Measurements from ENCODE around the gene HOXC10. TPM values are rescaled to one million over a fixed set of nuclear protein-coding genes. Genes with fewer than 3 reads are reported as not detected.

The HOXC10 gene
- total RNA-seq, 1 donor from 2014 or later: not detected

DNA sequence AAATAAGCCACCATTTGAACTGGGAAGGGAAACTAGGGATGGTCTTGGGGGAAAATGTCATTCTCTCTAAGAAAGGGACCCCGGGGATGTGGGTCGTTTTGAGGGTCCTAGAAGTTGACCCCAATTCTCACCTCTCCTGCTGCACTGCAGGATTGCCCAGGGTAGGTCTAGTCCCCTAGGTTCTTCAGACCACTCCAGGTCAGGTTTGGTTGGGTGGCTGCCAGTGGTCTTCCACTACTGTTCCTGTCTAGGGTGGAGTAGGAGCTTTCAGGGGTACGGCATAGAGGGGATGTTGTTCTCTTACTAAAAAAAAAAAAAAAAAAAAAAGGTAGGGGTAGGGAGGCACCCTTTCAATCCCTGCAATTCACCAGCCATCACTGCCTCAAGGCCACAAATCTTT is 31.1 kb downstream of the HOXC10 start:
- Mint-ChIP-seq H3K36me3 (ENCODE audit: low read depth) (no peaks in the 10 kb centered on the region), H3K27me3 (peaks cover 61% of the 10 kb centered on the region), H3K9me3 (no peaks in the 10 kb centered on the region), H3K4me3 (no peak overlapping the region), H3K4me1 (peaks cover 31% of the 10 kb centered on the region), H3K27ac (no peak overlapping the region)
- POLR2A ChIA-PET: interaction anchor here (1.3 kb wide), 1 partner anchor 191 kb away, joined by 3 read pairs; no protein-coding TSS in a partner anchor
- DNase-seq (no peak), ATAC-seq (ENCODE audit: low read depth) (no peak)
- TF ChIP-seq, protein P1, sequence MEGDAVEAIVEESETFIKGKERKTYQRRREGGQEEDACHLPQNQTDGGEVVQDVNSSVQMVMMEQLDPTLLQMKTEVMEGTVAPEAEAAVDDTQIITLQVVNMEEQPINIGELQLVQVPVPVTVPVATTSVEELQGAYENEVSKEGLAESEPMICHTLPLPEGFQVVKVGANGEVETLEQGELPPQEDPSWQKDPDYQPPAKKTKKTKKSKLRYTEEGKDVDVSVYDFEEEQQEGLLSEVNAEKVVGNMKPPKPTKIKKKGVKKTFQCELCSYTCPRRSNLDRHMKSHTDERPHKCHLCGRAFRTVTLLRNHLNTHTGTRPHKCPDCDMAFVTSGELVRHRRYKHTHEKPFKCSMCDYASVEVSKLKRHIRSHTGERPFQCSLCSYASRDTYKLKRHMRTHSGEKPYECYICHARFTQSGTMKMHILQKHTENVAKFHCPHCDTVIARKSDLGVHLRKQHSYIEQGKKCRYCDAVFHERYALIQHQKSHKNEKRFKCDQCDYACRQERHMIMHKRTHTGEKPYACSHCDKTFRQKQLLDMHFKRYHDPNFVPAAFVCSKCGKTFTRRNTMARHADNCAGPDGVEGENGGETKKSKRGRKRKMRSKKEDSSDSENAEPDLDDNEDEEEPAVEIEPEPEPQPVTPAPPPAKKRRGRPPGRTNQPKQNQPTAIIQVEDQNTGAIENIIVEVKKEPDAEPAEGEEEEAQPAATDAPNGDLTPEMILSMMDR (IDR thresholded peaks at IDR 0.05): no peak
- intact Hi-C loops (cut with micrococcal nuclease): no loop called here
- CTCF ChIA-PET: interaction anchor here (2.1 to 2.5 kb wide), 2 partner anchors 176 to 185 kb away, joined by 6 to 8 read pairs; no protein-coding TSS in a partner anchor

DNA sequence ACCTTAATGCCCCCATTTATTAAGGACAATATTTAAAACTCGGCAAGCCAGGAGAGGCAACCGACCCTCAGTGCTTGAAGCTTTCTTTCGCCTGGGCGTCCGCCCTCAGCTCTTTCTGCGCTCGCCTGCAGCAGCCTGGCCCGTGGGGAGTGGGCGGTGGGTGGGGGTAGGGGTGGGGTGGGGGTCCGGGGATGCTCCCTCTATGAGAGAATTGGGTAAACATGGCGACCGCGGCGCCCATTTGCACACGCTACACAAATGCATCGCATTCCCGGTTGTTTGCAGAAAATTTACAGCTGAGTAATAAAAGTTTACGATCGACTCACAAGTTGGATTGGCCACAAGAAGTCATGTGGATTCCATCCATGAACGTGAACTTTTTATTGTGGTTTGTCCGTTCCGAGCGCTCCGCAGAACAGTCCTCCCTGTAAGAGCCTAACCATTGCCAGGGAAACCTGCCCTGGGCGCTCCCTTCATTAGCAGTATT is 31.6 kb downstream of the HOXC10 start:
- ATAC-seq (ENCODE audit: low read depth) (no peak), DNase-seq (no peak)
- Mint-ChIP-seq H3K27me3 (peaks cover 61% of the 10 kb centered on the region), H3K4me3 (no peak overlapping the region), H3K4me1 (peaks cover 27% of the 10 kb centered on the region), H3K36me3 (ENCODE audit: low read depth) (no peaks in the 10 kb centered on the region), H3K27ac (no peak overlapping the region), H3K9me3 (no peaks in the 10 kb centered on the region)
- intact Hi-C loops (cut with micrococcal nuclease): no loop called here
- POLR2A ChIA-PET: interaction anchor here (1.3 kb wide), 1 partner anchor 191 kb away, joined by 3 read pairs; no protein-coding TSS in a partner anchor
- CTCF ChIA-PET: interaction anchor here (1.4 to 2.5 kb wide), 5 partner anchors 16 to 273 kb away, joined by 3 to 12 read pairs (median 6); partner anchors contain the start of gene HOXC5
- TF ChIP-seq, protein P1 (IDR thresholded peaks at IDR 0.05): no peak

DNA sequence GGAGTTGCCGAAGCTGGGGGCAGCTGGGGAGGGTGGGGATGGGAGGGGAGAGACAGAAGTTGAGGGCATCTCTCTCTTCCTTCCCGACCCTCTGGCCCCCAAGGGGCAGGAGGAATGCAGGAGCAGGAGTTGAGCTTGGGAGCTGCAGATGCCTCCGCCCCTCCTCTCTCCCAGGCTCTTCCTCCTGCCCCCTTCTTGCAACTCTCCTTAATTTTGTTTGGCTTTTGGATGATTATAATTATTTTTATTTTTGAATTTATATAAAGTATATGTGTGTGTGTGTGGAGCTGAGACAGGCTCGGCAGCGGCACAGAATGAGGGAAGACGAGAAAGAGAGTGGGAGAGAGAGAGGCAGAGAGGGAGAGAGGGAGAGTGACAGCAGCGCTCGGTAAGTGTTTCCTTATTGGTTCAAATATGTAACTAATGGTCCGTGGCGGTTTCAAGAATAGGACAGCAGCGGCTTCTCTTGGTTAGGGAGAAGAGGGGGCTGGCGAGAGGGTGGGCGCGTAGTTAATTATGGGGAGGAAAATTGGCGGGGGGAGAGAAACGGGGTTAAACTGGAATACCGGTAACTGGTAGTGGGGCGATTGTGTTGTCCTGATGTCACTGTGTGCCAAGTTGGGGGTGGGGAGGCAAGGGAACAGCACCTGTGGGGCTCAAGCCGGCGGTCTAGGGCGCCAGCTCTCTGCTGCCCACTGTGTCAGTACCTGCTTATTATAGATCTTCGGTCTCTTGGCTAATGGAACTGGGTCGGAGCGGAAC is 32.3 kb downstream of the HOXC10 start:
- peaks cover 66% of the 10 kb centered on the region for H3K27me3 Mint-ChIP-seq
- DNase-seq (no peak), ATAC-seq (ENCODE audit: low read depth) (peak; percentile 46)
- peak overlapping the region; percentile 84 for H3K4me3 Mint-ChIP-seq
- intact Hi-C loops (cut with micrococcal nuclease): loop anchor here (1.0 kb wide), 1 partner anchor 11 kb away; no protein-coding TSS in a partner anchor
- peaks cover 29% of the 10 kb centered on the region for H3K4me1 Mint-ChIP-seq
- peak overlapping the region; percentile 72 for H3K27ac Mint-ChIP-seq
- no peaks in the 10 kb centered on the region for H3K9me3 Mint-ChIP-seq
- TF ChIP-seq, protein P1 (IDR thresholded peaks at IDR 0.05): no peak
- CTCF ChIA-PET: interaction anchor here (1.1 to 2.5 kb wide), 7 partner anchors 11 to 274 kb away, joined by 3 to 12 read pairs (median 6); partner anchors contain the start of gene HOXC5
- POLR2A ChIA-PET: interaction anchor here (0.7 to 1.3 kb wide), 10 partner anchors 8 to 1011 kb away, joined by 3 to 12 read pairs (median 4); partner anchors contain the start of genes EIF4B, HOXC4, HOXC6 and HOXC8
- no peaks in the 10 kb centered on the region for H3K36me3 Mint-ChIP-seq (ENCODE audit: low read depth)

GRCh38 chr12:54017878-54018467 is 33.0 kb downstream of the HOXC10 start:
- DNase-seq (peak; percentile 67), ATAC-seq (ENCODE audit: low read depth) (peak; percentile 88)
- CTCF ChIA-PET: interaction anchor here (1.1 to 2.5 kb wide), 7 partner anchors 12 to 275 kb away, joined by 3 to 12 read pairs (median 6); partner anchors contain the start of gene HOXC5
- POLR2A ChIA-PET: interaction anchor here (0.6 to 1.2 kb wide), 10 partner anchors 9 to 1012 kb away, joined by 3 to 12 read pairs (median 4); partner anchors contain the start of genes EIF4B, HOXC4, HOXC6 and HOXC8
- peaks cover 64% of the 10 kb centered on the region for H3K27me3 Mint-ChIP-seq
- peak overlapping the region; percentile 72 for H3K27ac Mint-ChIP-seq
- H3K4me3 Mint-ChIP-seq: peak overlapping the region; percentile 84
- H3K9me3 Mint-ChIP-seq: no peaks in the 10 kb centered on the region
- H3K4me1 Mint-ChIP-seq: peaks cover 29% of the 10 kb centered on the region
- TF ChIP-seq, protein P1 (IDR thresholded peaks at IDR 0.05): no peak
- intact Hi-C loops (cut with micrococcal nuclease): loop anchor here (1.0 kb wide), 1 partner anchor 12 kb away; no protein-coding TSS in a partner anchor
- H3K36me3 Mint-ChIP-seq (ENCODE audit: low read depth): no peaks in the 10 kb centered on the region
